ENCODE measurements around the gene PACS1. TPM values are rescaled to one million over a fixed set of nuclear protein-coding genes. Genes with fewer than 3 reads are reported as not detected.
A peak's percentile ranks its signal among the peaks of the same experiment; 100 is the strongest.
"Not testable (repeated sequence)": the region's sequence is repeated elsewhere in the genome, so short reads cannot be mapped to it uniquely, and the experiment has no call there.

Gene PACS1
- total RNA-seq, 1 donor from 2014 or later = 26.6 TPM

- peak; percentile 100 for DNase-seq (ENCODE audit: low read depth)
Observed at GRCh38 chr11:66268244-66268951, 198.3 kb downstream of the PACS1 start, which contains the start of gene RAB1B. Gene RAB1B, plus strand, starts transcription at chr11:66268639. Its CDS starts 41 bp downstream, at chr11:66268680.

- peak; percentile 75 for DNase-seq (ENCODE audit: low read depth)
Observed at GRCh38 chr11:66268952-66269905, 199.2 kb downstream of the PACS1 start.

- DNase-seq (ENCODE audit: low read depth) = no peak
Observed at GRCh38 chr11:66271816-66272215, 201.7 kb downstream of the PACS1 start.

- no peak for DNase-seq (ENCODE audit: low read depth)
Observed at GRCh38 chr11:66272596-66272995, 202.5 kb downstream of the PACS1 start.

- no peak for DNase-seq (ENCODE audit: low read depth)
Observed at GRCh38 chr11:66274219-66274618, 204.1 kb downstream of the PACS1 start.

- peak; percentile 93 for DNase-seq (ENCODE audit: low read depth)
Observed at GRCh38 chr11:66275396-66275795, 205.3 kb downstream of the PACS1 start.

GRCh38 chr11:66275984-66276612, 206.0 kb downstream of the PACS1 start:
- DNase-seq (ENCODE audit: low read depth) = no peak

GRCh38 chr11:66276619-66277018, 206.5 kb downstream of the PACS1 start:
- not testable (repeated sequence) for DNase-seq (ENCODE audit: low read depth)

- not testable (repeated sequence) for DNase-seq (ENCODE audit: low read depth)
Observed at GRCh38 chr11:66277064-66277463, 207.0 kb downstream of the PACS1 start.

GRCh38 chr11:66277471-66278362, 207.6 kb downstream of the PACS1 start, which contains the start of gene CNIH2:
Gene CNIH2, plus strand, starts transcription at chr11:66278175. Its CDS starts 282 bp downstream, at chr11:66278457.
- no peak for DNase-seq (ENCODE audit: low read depth)

GRCh38 chr11:66278363-66279091, 208.5 kb downstream of the PACS1 start:
- DNase-seq (ENCODE audit: low read depth) = no peak

GRCh38 chr11:66279092-66279734, 209.1 kb downstream of the PACS1 start:
- DNase-seq (ENCODE audit: low read depth) = no peak

- no peak for DNase-seq (ENCODE audit: low read depth)
Observed at GRCh38 chr11:66280428-66280827, 210.4 kb downstream of the PACS1 start.

GRCh38 chr11:66281001-66281400, 210.9 kb downstream of the PACS1 start:
- DNase-seq (ENCODE audit: low read depth) = no peak

- no peak for DNase-seq (ENCODE audit: low read depth)
Observed at GRCh38 chr11:66281776-66282467, 211.8 kb downstream of the PACS1 start.

GRCh38 chr11:66282468-66283455, 212.7 kb downstream of the PACS1 start:
- DNase-seq (ENCODE audit: low read depth) = peak; percentile 92

GRCh38 chr11:66283461-66284105, 213.5 kb downstream of the PACS1 start:
- no peak for DNase-seq (ENCODE audit: low read depth)
